GM19395 (cell line): ENCODE measurements around the gene EDIL3.
"Not testable (repeated sequence)": the region's sequence is repeated elsewhere in the genome, so short reads cannot be mapped to it uniquely, and the experiment has no call there.

Experiments
- ATAC-seq: cut with Tn5 transposase; IDR thresholded peaks from one replicate; pipeline ENCODE4 v1.9.1; 2021; ENCODE audit warnings: mild to moderate bottlenecking, moderate library complexity; ENCODE audit not compliant: unreplicated experiment

EDIL3 gene

GRCh38 chr5:84379749-84380148 lies 4.9 kb downstream of the EDIL3 start:
- ATAC-seq = no peak

GRCh38 chr5:84378961-84379360 lies 5.7 kb downstream of the EDIL3 start:
- no peak for ATAC-seq

- no peak for ATAC-seq
These were observed 6.3 kb downstream of the EDIL3 start for GRCh38 chr5:84378420-84378819.

GRCh38 chr5:84376346-84376745 lies 8.3 kb downstream of the EDIL3 start:
- no peak for ATAC-seq

DNA sequence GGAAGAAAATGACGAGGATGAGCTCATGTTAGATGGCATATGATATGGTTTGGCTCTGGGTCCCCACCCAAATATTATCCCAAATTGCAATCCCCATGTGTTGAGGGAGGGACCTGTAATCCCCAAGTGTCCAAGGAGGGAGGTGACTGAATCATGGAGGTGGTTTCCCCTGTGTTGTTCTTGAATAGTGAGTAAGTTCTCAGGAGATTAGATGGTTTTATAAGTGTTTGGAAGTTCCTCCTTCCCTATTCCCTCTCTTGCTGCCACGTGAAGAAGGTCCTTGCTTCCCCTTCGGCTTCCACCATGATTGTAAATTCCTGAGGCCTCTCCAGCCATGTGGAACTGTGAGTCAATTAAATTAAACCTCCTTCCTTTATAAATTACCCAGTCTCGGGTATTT lies 10.1 kb downstream of the EDIL3 start:
- ATAC-seq = no peak

DNA sequence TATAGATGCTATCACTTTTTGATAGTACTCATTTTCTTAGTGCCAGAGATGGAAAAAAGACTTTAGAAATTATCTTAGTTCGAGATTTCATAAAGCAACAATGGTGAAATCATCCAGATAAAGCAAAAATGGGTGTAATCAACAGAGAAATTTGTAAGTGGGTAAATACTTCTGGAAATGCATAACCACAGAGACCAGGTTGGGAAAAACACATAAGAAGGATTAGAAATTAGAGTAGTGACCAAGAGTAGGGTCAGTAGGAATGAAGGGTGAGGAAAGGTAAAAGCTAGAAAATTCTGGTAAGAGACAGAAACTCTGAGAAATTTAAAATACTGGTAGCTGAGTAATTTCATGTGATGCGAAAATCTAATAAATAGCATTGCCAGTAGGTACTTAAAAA lies 11.2 kb downstream of the EDIL3 start:
- ATAC-seq = no peak

DNA sequence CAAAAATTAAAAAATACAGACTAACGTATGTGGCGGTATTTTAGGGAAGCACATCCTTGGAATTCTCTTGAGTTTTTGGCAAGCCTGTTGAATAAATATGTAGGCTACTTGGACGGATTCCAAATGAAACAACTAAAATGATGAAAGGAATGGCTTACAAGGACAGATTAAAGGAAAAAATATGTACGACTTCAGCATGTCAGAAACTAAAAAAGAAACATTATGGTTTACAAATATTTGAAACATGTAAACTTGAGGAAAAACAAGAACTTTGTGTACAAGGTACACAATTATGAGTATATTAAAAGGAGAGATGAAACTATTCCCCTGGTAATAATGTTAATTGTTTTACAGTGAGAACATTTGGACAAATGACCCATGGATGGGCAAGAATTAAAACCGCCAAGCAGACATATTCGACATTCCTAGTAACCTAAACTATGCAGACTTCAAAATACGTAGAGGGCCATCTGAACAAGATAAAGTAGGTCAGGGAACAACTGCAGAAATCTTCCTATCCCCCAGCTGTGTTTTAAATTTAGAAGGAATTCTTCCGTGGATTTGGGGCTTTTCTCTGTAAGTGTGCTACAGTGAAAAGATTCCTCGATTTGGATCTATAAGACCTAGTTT lies 12.5 kb downstream of the EDIL3 start:
- ATAC-seq = no peak

DNA sequence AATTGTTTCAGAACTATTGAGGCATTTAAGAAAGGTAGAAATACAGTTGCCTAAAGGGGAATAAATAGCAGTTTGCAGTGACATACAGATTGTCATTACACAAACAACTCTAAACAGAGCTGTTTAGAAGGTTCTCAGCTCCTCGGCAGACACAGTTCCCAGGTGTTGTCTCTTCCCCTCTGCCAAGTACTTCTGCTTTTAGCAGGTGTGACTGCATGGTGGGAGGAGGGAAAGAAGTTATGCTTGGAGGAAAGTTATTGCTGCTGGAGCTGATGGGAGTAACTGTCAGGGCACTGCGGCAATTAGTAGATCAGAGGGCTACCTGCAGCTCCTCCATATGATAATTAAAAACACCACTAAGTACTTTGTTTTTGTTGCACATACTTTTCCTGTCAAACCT lies 14.5 kb downstream of the EDIL3 start:
- ATAC-seq = no peak

GRCh38 chr5:84364043-84364442 lies 20.6 kb downstream of the EDIL3 start:
- no peak for ATAC-seq

DNA sequence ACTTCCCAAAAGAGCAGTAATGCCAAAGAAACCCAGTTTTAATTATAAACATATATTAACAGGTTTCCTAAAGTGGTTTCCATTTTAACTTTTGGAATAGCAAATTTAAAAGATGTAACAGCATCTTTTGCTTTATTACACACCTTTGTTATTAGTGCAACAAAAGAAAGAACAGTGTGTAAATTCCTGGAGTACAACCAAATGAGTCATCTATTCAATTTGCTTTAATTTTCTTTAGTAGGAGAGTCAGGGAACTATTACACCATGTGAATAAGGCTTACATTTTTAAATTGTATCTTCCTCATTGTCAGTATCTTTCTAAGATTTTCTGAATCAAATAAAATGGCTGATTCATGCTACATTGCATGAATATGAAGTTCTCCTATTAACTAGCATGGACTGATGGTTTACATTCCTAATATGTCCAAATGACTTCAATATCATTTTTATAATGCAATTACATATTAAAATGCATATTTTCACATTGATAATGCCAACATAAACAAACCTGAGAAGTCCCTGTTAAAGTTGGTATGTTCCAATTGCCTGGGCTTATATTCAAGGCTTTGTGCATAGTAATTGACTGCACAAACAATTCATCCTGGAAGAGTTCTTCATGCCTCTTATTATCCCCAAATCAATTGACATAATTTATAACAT lies 22.5 kb downstream of the EDIL3 start:
- no peak for ATAC-seq

- ATAC-seq = no peak
These were observed 23.1 kb downstream of the EDIL3 start for GRCh38 chr5:84361572-84361971.

DNA sequence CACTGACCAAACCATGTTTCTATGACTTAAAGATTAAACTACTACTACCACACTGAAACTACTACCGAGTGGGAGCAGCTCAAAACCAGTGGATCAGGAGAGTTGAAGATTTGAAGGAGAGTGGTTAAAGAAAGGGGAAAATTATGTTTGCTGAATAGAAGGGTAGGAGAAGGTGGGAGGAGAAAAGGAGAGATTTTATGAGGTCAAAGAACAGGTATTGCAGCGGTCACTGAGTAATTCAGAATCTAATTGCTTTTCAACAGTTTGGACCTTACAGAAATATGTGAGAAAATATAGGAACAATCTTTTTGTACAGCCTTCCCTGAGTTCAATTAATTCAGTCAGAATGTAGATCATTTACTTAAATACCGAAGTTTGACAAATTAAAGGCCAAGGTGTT lies 24.6 kb downstream of the EDIL3 start:
- no peak for ATAC-seq

GRCh38 chr5:84354101-84354500 lies 30.6 kb downstream of the EDIL3 start:
- no peak for ATAC-seq

DNA sequence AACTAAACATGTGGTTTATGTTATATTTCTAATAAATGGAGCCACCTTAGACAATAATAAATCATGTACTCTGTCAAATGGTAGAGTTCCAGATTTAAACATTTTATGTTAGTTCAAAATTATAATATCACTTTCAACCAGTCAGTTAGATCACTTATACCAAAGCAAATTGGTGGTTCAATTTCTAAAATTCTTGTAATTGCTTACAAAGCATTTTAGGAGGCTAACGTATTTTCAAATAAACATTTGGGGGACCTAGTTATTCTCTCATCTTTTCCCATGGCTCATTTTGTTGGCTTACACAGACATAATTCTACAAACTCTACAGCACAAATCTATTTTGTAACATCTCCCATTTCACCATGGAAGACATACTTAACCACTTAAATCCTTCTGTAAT lies 39.9 kb downstream of the EDIL3 start:
- ATAC-seq = no peak

DNA sequence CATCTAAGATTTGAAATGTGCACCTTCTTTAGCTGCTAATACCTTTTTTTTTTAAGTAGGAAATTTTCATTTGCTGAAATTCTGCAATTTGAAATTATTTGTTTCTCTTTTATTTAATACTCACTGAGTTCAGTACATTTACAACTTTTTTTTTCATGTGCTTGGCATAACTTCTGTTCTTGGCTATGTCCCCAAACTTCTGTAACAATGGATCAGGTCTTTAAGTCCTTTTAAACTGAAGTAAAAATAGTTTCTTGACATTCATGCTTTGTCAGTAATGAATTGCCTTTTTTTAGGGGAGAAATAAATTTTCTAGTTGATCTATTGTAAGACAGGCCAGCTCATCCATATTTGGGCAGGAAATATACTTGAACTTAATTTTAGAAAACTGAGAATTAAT lies 41.5 kb downstream of the EDIL3 start:
- no peak for ATAC-seq

DNA sequence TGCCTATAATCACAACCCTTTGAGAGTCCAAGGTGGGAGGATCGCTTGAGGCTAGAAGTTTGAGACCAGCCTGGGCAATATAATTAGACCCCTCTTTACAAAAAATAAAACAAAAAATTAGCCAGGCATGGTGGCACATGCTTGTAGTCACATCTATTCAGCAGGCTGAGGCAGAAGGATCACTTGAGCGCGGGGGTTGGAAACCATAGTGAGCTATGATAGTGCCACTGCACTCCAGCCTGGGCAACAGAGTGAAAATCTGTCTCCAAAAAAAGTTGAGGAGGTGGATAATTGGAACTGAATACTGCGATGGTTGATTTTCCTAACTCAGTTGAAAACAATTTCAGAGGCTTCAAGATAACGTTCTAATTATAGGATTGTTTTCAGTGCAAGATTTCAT lies 52.6 kb downstream of the EDIL3 start:
- ATAC-seq = no peak

GRCh38 chr5:84327591-84327990 lies 57.1 kb downstream of the EDIL3 start:
- ATAC-seq = no peak

- no peak for ATAC-seq
These were observed 62.0 kb downstream of the EDIL3 start for GRCh38 chr5:84322646-84323045.

- not testable (repeated sequence) for ATAC-seq
These were observed 66.9 kb downstream of the EDIL3 start for GRCh38 chr5:84317826-84318225.

DNA sequence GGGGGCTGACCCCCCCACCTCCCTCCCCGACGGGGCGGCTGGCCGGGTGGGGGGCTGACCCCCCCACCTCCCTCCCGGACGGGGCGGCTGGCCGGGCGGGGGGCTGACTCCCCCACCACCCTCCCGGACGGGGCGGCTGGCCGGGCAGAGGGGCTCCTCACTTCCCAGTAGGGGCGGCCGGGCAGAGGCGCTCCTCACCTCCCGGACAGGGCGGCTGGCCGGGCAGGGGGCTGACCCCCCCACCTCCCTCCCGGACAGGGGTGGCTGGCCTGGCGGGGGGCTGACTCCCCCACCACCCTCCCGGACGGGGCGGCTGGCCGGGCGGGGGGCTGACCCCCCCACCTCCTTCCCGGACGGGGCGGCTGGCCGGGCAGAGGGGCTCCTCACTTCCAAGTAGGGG lies 72.4 kb downstream of the EDIL3 start:
- not testable (repeated sequence) for ATAC-seq

DNA sequence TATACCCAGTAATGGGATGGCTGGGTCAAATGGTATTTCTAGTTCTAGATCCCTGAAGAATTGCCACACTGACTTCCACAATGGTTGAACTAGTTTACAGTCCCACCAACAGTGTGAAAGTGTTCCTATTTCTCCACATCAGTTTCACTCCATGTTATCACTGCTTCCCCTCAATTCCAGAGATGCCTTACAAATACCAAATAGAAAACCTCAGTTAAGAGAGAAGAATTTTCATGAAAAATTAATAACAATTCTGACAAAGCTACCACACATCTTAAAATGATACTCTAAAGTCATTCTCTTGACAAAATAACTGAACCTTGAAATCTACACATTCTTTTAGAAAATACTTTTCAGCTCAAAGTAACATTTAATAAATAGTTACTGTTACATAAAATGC lies 74.8 kb downstream of the EDIL3 start:
- not testable (repeated sequence) for ATAC-seq

- ATAC-seq = no peak
These were observed 78.1 kb downstream of the EDIL3 start for GRCh38 chr5:84306601-84307000.

DNA sequence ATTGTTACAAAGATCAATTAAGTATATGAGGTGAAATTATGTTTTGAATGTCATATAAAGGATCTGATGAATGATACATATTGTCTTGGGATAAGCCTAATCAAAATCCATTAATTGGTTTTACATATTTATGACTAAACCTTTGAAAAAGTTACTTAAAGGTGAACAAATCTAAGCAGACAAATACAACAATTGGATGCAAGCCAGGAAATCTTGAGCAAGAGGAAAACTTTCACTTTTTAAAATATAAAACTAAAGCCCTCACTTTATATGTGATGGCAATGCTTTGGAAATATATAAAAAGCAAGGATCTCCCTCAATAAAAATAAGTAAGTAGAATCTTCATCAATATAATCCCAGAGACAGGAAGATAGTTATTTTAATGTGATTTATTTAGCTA lies 80.1 kb downstream of the EDIL3 start:
- ATAC-seq = no peak
